ENCODE measurements around the gene ATF7IP2.
"Not testable (repeated sequence)": the region's sequence is repeated elsewhere in the genome, so short reads cannot be mapped to it uniquely, and the experiment has no call there.

The ATF7IP2 gene

GRCh38 chr16:10453159-10453510 lies 67.3 kb downstream of the ATF7IP2 start:
- DNase-seq = no peak

- no peak for DNase-seq
These were observed 80.0 kb downstream of the ATF7IP2 start for GRCh38 chr16:10465821-10466220.

GRCh38 chr16:10466313-10466712 lies 80.5 kb downstream of the ATF7IP2 start:
- no peak for DNase-seq

DNA sequence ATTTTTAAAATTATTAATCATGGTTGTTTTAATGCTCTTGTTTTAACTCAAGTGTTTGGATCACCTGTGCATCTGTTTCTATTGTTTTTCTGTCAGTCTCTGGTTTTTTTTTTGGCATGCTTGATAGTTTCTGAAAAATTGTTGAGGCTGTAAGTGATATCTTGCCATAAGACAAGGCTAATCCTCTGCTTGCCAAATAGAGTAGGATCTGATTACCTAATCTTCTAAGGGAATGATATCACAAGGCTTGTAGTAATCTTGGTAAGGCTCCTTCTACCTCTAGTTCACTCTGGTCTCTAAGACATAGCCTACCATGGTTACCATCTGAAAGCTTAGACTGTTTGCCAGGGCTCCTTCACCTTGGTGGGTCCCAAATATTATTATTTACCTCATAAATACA lies 81.0 kb downstream of the ATF7IP2 start:
- no peak for DNase-seq

GRCh38 chr16:10476636-10477035 lies 90.8 kb downstream of the ATF7IP2 start:
- DNase-seq = not testable (repeated sequence)

DNA sequence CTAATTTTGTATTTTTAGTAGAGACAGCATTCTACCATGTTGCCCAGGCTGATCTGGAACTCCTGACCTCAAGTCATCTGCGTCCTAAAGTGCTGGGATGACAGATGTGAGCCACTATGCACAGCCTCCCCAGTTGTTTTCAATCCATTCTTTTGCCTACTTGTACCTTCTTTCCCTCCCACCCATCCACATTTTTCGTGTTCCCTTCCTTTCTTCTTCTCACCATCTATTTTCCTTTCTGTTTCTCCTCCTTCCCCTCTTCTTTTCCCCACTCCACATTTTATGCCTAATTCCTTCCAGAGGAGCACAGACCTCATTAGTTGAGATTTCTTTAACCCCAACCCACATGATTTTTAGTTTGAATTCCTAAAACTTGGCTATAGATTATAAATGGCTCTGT lies 94.3 kb downstream of the ATF7IP2 start:
- DNase-seq = no peak

- no peak for DNase-seq
These were observed 99.3 kb downstream of the ATF7IP2 start for GRCh38 chr16:10485159-10485558.

GRCh38 chr16:10485698-10486382 lies 100.0 kb downstream of the ATF7IP2 start:
- DNase-seq = no peak

- no peak for DNase-seq
These were observed 104.3 kb downstream of the ATF7IP2 start for GRCh38 chr16:10490141-10490540.

DNA sequence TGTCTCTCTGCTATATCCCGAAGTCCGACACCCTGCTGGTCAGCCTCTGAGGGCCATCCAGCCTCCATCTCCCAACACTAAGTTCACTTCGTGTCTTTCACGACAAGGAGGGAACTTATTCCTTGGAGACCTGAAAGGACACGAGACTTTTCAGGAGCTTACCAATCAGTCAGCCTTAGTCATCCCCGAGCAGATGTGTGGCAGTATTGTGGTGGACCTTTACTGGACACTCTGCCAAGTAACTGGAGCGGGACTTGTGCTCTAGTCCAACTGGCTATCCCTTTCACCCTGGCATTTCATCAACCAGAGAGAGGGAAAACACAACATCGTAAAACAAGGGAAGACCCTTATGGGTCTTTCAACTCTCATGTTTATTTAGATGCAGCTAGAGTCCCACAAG lies 107.4 kb downstream of the ATF7IP2 start:
- DNase-seq = no peak

- DNase-seq = no peak
These were observed 108.6 kb downstream of the ATF7IP2 start for GRCh38 chr16:10494343-10495030.

- DNase-seq = no peak
These were observed 109.1 kb downstream of the ATF7IP2 start for GRCh38 chr16:10495031-10495345.

- DNase-seq = no peak
These were observed 111.6 kb downstream of the ATF7IP2 start for GRCh38 chr16:10497132-10498101.

GRCh38 chr16:10500582-10500981 lies 114.7 kb downstream of the ATF7IP2 start:
- no peak for DNase-seq

DNA sequence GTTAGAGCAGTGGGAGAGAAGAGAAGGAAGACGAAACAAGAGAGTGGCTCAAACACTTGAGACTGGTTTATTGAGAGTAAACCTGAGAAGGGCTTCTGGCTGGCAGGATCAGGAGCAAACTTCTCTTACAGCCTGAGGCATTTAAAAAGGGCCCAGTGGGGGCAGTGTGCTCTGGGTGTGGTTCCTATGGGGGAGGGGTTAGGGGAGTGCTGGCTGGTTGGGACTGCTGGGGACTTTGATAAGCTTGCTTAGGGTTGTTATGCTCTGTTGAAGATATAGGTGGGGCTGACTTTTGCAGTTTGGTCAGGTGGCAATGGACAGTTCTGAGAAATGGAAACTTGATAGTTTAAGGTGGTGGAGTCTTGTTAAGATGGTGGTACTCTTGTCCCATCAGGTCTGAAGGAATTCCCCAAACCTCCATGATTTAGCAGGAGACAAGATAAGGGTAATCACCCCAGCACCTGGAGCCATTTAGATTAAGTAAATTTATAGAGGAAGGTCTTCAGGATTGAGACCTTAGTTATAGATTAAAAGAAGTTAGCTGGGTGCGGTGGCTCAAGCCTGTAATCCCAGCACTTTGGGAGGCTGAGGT lies 115.3 kb downstream of the ATF7IP2 start:
- no peak for DNase-seq

DNA sequence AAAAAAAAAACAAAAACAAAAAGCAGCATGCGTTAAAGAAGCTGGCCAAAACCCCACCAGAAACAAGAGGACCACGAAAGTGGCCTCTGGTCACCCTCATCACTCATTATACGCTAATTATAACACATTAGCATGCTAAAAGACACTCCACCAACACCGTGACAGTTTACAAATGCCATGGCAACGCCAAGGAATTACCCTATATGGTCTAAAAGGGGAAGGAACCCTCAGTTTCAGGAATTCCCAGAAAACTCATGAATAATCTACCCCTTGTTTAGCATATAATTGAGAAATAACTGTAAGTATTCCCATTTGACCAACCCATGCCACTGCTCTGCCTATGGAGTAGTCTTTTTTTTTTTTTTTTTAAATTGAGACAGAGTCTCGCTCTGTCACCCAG lies 116.9 kb downstream of the ATF7IP2 start:
- DNase-seq = no peak

GRCh38 chr16:10504404-10504885 lies 118.6 kb downstream of the ATF7IP2 start:
- no peak for DNase-seq

DNA sequence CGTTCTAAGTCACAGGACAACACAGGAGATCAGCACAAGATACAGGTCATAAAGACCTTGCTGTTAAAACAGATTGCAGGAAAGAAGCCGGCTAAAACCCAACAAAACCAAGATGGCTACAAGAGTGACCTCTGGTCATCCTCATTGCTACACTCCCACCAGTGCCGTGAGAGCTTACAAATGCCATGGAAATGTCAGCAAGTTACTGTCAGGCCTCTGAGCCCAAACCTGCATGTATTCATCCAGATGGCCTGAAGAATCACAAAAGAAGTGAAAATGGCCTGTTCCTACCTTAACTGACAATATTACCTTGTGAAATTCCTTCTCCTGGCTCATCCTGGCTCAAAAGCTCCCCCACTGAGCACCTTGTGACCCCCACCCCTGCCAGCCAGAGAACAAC lies 119.4 kb downstream of the ATF7IP2 start:
- DNase-seq = not testable (repeated sequence)

- peak; percentile 45 for DNase-seq
These were observed 123.7 kb downstream of the ATF7IP2 start for GRCh38 chr16:10509534-10510025.

- no peak for DNase-seq
These were observed 124.4 kb downstream of the ATF7IP2 start for GRCh38 chr16:10510279-10510678.

- no peak for DNase-seq
These were observed 126.0 kb downstream of the ATF7IP2 start for GRCh38 chr16:10511829-10512228.

DNA sequence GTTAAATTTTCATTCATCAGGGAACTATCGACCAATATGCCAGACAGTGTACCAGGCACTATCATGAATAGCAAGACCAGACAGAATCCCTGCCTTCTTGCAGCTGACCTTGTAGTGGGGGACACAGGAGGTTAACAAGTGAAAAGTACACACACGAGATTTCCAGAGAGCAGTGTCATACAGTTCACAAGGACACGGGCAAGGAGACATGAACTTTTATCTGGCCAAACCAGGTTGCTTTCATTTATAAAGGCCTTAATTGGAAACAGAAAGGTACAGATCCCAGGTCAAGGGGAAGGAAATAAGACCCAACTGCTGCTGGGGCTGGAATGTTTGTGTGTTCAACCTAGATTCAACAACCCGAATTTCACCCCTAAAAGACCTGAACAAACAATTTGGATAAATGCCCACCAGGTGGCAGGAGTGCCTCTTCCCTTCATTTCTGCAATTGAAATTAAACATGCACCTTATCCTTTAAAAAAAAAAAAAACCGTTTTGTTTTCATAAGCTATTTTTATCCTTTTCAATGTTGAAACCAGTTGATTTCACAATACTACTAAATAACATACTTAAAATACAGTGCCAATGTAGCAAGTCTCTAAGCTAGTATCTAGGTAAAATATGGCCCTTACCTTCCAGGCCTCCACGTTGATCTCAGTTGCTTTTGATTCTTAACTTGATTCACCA lies 128.7 kb downstream of the ATF7IP2 start:
- DNase-seq = peak; percentile 17
